GM21423 (cell line): ENCODE measurements around the gene COMMD1.
"Not testable (repeated sequence)": the region's sequence is repeated elsewhere in the genome, so short reads cannot be mapped to it uniquely, and the experiment has no call there.

Source experiments
- ATAC-seq: cut with Tn5 transposase; IDR thresholded peaks from one replicate; pipeline ENCODE4 v1.9.1; 2021; ENCODE audit warnings: mild to moderate bottlenecking, moderate library complexity; ENCODE audit not compliant: unreplicated experiment

Gene COMMD1

DNA sequence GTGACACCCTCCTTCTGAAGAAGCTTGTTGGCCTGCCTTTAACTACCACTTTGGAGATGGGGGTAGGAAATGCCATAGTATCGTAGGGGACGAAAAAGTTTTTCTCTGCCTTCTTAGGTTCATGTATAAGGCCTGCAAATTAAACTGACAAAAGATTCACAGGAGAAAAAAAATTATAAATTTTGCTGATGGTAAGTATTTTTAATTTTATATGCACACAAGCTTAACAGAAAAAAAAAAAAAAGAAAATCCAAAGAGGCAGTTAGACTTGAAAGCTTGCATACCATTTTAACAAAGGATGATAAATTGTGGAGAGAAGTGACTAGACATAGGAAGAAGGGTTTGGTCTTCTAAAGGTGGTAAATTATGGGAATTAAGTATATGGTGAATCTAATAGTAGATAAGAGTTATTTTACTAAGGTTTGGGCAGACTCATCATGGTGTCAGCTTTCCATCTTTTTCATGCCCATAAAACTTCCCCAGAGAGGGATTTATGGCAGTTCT is 227.9 kb downstream of the COMMD1 start:
- no peak for ATAC-seq

DNA sequence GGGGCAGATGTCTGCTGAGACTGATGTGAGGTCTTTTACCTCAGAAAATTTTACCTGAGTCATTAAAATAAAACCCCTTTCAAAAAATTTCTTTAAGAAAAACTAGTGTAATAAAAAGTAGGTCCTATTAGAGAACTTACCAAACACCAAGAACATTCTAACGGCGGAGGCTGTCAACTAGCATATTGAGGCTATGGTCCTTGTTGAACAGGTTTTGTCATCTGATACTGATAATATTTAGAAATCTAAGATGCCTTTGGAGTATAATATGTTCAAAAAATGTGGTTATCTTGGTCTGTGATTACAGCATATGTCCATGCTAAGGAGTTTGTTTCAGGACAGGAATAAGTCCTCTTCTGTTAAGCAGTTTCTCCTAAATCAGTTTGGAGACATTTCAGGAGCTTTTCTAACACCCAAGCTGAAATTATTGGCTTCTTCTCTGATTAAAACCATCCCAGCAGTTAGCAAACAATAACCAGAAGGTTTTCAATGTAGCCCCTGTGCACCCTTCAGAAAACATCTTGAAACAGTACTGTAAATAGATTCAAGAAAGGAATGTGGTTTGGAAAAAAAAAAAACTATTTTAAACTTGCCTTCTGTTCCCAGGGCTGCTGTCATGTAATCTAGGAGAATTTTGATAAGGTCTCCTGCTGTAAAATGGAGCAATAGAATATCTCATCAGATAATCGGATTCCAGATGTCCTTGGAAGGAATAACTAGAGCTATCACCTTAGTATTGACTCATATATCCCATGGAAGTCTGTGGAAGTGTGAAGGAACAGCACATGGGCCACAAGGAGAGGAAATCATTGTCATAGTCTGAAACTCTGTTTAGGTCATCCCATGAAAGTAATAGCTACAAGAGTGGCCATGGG is 231.7 kb downstream of the COMMD1 start:
- ATAC-seq: no peak

DNA sequence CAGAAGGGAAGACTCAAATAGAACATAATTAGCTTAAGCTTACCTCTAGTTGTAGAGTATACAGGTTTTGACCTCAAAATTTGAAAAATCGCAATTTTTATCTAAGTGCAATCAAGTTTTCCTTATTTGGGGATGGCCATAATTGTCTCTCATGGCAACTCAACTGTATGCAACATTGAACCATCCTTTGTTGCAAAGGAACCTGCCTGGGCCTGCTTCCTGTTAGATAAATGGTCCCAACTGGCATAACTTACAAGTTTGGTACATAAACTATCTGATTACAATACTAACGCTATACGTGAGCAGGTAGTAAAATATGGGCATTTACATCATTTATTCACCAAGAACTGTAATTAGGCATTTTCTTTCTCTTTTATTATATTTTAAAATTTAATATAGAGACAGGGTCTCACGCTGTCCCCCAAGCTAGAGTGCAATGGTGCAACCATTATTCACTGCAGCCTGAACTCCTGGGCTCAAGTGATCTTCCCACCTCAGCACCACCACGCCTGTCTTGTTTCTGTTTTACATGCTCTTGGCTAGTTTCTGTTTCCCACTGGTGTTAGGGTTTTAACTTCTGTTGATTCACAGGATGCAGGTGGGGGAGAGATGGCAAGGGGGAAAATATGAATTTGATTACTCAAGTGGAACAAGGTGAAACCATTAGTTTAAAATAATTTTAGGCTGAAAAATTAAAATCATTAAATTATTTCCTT is 235.1 kb downstream of the COMMD1 start:
- ATAC-seq: peak; percentile 50

DNA sequence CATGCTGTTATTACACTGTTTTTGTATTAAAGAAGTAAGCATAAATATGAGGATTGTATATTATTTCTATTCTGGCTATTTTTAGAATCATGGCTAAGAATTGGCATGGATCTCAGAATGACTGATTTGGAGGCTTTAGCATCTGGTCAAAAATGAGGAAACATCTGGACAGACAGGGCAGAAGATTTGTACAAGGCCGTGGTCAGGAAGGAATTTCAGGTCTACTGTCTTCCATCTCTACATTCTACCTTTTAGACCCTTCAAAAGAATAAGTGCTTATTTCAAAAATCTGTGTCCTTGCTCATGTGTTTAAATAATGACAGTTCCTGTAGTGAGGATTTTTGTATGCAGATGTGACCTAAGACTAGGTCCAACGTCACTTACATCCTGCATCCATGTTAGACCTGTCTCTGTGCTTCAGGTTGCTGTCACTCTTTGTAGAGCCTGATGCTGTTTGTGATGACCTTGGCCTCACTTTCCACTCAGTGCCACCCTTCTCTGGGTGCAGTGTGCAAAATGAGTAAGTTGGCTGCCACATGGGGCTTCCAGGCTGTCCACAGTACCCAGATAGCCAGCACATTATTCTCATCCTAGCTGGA is 235.8 kb downstream of the COMMD1 start:
- ATAC-seq: peak; percentile 19

- peak; percentile 41 for ATAC-seq
These were observed 236.6 kb downstream of the COMMD1 start for GRCh38 chr2:62142054-62142453.

GRCh38 chr2:62143696-62144095 is 238.2 kb downstream of the COMMD1 start:
- no peak for ATAC-seq

DNA sequence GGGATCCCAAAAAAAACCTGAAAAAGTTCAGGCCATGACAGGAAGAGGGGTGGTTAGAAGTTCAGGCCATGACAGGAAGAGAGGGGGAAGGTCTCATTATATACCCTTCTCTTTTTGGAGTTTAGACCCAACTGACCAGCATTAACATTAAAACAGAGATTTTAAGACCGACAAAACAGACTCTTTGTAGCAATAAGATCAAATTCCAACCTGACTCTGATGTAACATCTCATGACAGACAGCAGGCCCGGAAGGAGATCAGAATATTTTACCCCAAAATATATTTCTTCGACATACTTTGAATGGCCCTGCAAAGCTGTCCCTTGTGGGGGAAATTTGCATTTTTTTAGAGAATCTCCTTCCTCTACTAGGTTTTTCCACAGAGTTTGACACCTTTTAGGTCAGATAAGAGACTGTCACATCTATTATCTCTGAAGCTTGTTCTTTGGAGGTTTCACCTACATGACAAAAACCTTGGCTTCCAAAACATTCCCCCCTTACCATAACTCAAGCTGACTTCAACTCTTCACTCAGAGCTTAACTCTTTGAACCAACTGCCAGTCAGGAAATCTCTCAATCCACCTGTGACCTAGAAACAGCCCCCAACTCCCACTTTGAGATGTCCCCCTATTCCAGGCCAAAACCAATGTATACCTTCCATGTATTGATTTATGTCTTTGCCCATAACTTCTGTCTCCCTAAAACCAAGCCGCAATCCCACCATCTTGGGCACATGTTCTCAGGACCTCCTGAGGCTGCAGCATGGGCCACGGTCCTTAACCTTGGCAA is 239.4 kb downstream of the COMMD1 start:
- ATAC-seq: no peak

DNA sequence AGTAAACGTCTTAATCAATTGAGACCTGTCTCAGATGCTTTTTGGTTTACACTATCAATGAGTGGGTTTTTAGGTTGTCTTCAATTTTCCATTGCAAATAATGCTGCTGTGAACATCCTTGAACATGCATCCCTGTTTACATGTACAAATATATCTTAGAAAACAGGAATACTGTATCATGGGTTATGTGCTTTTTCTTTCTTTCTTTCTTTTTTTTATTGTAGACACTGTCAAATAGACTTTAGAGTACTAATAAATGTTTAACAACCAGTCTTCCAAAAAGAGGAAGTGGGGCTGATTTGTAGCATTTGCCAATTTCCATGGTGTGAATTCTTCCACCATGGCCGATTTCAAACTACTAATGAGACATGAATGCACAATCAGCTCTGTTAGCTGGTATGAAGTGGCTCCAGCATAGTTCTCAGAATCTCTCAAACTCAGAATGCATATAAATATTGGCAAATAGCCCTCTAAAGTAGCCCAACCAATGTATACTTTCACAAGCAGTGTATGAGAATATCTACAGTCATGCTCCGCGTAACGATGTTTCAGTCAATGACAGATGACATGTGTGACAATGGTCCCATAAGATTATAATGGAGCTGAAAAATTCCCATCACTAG is 240.1 kb downstream of the COMMD1 start:
- ATAC-seq: peak; percentile 43

DNA sequence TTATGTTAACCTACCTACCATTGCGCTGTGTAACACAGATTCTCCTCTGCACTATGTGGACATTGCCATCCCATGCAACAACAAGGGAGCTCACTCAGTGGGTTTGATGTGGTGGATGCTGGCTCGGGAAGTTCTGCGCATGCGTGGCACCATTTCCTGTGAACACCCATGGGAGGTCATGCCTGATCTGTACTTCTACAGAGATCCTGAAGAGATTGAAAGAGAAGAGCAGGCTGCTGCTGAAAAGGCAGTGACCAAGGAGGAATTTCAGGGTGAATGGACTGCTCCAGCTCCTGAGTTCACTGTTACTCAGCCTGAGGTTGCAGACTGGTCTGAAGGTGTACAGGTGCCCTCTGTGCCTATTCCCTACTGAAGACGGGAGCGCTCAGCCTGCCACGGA is 241.3 kb downstream of the COMMD1 start:
- ATAC-seq: not testable (repeated sequence)

DNA sequence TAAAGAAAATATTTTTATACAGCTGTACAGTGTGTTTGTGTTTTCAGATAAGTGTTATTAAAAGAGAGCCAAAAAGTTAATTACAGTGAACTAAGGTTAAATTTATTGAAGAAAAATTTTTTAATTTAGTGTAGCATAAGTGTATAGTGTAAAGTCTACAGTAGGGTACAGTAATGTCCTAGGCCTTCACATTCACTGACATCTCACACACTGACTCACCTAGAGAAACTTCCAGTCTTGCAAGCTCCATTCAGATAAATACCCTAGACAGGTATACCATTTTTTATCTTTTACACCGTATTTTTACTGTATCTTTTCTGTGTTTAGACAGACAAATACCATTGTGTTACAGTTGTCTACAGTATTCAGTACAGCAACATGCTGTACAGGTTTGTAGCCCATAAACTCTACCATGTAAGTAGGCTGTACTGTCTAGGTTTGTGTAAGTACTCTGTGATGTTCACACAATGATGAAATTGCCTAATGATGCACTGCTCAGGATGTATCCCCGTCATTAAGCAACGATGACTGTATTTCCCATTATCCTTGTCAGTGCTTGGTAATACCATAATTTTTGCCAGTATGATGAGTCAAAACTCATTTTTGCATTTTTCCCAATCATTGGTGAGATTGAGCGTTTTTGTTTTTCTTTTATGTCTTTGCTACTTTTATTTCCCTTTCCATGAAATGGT is 242.3 kb downstream of the COMMD1 start:
- no peak for ATAC-seq

- no peak for ATAC-seq
These were observed 244.2 kb downstream of the COMMD1 start for GRCh38 chr2:62149708-62150107.

DNA sequence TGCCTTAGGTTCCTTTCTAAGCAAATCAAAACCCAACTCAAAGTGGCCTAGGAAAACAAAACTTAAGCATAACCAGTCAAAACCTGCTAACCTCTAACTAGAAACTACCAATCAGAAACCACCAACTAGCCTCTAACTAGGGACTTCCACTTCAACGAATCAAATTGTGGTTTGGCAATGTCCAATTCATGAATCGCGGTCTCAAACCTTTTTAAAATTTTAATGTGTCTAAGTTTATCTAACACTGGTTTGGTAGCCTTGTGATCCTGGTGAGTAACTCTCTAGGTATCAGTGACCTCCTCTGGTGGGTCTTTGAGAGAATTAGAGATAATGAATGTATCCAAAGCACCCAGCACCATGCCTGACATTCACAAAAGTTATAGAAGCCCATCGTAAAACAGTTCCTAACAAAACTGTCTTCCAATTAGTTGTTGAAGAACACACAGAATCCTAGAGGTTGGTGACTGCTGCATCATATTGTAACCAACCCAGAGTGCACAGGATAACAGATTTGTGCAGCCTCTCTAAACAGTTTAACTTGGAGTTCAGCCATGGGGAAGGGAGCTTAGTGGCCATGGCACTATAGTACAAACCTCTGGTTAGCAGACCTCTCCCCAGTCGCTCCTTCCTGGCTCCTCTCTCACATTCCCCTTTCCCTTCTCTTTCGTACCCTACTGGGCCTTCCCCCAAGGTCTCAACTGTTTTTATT is 245.3 kb downstream of the COMMD1 start:
- no peak for ATAC-seq

GRCh38 chr2:62151306-62151638 is 245.8 kb downstream of the COMMD1 start:
- ATAC-seq: no peak

DNA sequence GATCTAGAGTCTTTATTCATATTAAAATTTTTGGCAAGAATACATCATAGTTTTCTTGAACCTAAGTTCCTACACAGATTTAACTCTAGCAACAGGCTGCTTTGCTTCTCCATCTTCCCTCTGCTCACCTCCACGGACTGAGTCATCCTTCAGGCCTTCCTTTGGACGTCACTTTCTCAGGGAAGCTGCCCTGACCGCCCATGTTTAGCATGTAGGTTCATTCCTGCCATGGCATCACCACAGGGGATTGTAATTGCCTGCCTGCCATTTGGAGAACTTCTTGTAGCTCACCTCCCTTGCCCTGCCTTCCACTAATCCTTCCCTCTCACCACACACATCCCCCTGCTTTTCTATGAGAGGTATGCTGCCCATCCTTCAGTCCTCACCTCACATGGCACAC is 246.5 kb downstream of the COMMD1 start:
- no peak for ATAC-seq

DNA sequence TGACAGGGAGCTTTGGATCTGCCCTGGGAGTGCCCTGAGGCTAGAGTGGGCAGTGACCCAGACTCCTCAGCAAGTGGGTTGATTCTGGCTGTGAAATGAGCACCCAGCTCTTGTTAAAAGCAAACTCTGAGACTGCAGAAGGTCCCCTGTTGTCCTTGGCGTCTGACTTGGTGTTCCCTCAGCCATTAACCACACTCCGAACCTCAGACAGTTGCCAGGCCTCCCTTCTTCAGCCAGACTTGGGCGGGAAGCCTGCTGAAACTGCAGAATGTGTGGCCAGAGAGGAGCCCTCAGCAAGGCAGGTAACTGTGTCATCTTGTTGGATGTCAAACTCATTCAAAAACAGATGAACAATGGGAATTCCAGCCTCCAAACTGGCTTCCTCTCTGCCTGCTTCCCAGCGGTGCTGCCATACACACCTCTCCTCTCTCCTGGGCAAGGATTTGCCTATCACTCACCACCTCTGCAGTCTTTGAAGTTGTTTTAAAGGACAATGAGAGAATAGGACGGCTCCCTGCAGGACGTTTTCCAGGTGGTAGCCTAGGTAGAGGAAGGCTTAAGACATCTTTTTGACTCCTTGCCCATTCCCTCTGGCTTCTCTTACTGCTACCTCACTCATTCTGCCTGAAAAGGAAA is 251.5 kb downstream of the COMMD1 start:
- ATAC-seq: no peak

DNA sequence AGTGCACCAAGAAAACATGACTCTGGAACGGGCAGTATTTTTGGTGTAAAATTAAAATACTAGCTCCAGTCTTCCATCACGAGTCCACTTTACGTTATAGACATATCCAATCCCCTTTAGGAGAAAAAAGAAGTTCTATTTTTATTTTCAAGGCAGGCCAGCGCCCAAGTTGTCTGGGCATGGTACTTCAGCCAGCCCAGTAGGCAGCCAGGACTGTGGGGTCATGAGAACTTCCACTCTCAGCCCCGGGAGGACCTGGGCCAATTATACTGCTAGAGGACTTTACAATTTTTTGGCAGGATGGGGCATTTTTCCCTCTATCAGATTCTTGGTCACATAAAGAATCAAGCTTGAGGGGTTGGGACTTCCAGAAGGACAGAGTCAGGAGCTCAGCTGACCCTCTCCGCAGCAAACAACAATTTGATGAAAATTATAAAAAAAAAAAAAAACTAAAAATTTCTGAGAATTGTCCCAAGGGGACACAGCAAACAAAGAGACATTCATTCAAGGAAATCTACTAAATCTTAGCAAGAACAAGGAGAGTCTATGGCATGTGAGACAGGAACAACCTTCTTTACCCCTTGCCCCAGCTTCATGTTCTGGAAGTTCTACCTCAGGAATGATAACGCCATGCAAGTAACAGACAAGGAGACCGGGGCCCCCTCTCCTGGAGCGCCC is 253.1 kb downstream of the COMMD1 start:
- ATAC-seq: no peak

DNA sequence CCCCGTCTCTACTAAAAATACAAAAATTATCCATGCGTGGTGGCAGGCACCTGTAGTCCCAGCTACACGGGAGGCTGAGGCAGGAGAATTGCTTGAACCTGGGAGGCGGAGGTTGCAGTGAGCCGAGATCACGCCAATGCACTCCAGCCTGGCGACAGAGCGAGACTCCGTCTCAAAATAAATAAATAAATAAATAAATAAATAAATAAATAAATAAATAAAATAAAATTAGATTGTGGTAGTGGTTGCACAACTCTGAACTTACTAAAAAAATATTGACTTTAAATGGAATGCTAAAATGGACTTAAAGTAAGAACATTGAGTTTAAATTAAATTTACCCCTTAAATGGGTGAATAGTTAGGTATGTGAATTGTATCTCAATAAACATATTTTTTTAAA is 255.2 kb downstream of the COMMD1 start:
- not testable (repeated sequence) for ATAC-seq

- ATAC-seq: no peak
These were observed 257.8 kb downstream of the COMMD1 start for GRCh38 chr2:62163106-62163831.
